GM10266 (cell line): ENCODE data around the gene IL34.

Experiments used
- DNase-seq: peaks from one replicate; pipeline ENCODE4 v3.0.0; 2012; ENCODE audit errors: extremely low spot score
- CTCF ChIP-seq: IDR thresholded peaks from 2 replicates; pipeline ENCODE4 v1.5.1; 2012; ENCODE audit warnings: mild to moderate bottlenecking, low read depth; ENCODE audit not compliant: control insufficient read depth, insufficient read depth; ENCODE audit errors: missing control alignments

Gene IL34

GRCh38 chr16:70686376-70687101 lies 40.2 kb downstream of the IL34 start:
- no peak for DNase-seq
- no peak for TF ChIP-seq CTCF

GRCh38 chr16:70687102-70687511 lies 40.7 kb downstream of the IL34 start:
- TF ChIP-seq CTCF: no peak
- no peak for DNase-seq

- DNase-seq: no peak
- no peak for TF ChIP-seq CTCF
Observed at GRCh38 chr16:70687671-70688245, 41.4 kb downstream of the IL34 start.

GRCh38 chr16:70688246-70688742 lies 41.9 kb downstream of the IL34 start:
- DNase-seq: no peak
- no peak for TF ChIP-seq CTCF

- TF ChIP-seq CTCF: no peak
- DNase-seq: no peak
Observed at GRCh38 chr16:70689035-70689969, 42.9 kb downstream of the IL34 start.

- TF ChIP-seq CTCF: no peak
- DNase-seq: no peak
Observed at GRCh38 chr16:70689970-70690891, 43.9 kb downstream of the IL34 start.
